H1 (cell line): Measurements from ENCODE around the gene KLHL3. TPM values are rescaled to one million over a fixed set of nuclear protein-coding genes. Genes with fewer than 3 reads are reported as not detected.

Experiments used
- ASH2L ChIP-seq: fragments of 200-600, 300-600 bp; sonication (generic); IDR thresholded peaks from one replicate; pipeline ENCODE4 v1.7.1; 2017; ENCODE audit warnings: low read length
- CEBPB ChIP-seq: IDR thresholded peaks from 2 replicates; pipeline ENCODE4 v1.6.1; 2012; ENCODE audit warnings: low read depth, low read length
- E2F6 ChIP-seq: IDR thresholded peaks from 2 replicates; pipeline ENCODE4 v1.6.1; 2012; ENCODE audit warnings: inconsistent platforms
- POLR2A ChIP-seq, 2 experiments: IDR thresholded peaks; 1 replicate in 1 of 2; 2 replicates in 1 of 2; pipeline ENCODE4 v1.6.1; 2011; ENCODE audit warnings: low read depth in 2 of 2, low read length in 2 of 2, mild to moderate bottlenecking in 2 of 2; ENCODE audit errors: control extremely low read depth in 1 of 2
- SIRT6 ChIP-seq: IDR thresholded peaks from one replicate; pipeline ENCODE4 v1.7.1; 2012; ENCODE audit warnings: low read length, inconsistent platforms
- SP2 ChIP-seq: IDR thresholded peaks from 2 replicates; pipeline ENCODE4 v1.6.1; 2012; ENCODE audit warnings: mild to moderate bottlenecking, low read length, inconsistent platforms
- USF2 ChIP-seq: IDR thresholded peaks from 2 replicates; pipeline ENCODE4 v1.6.1; 2011; ENCODE audit warnings: low read length, improper control_type of control experiment
- polyA plus RNA-seq, 7 experiments: library from polyadenylated mRNA; depleted of rRNA in 3 of 7; stranded (reverse) in 5 of 7; unstranded in 2 of 7; fragments of >200 nt in 5 of 7; fragments of 200-250 nt in 2 of 7; gene quantifications; 1 replicate in 5 of 7; 2 replicates in 1 of 7; 4 replicates in 1 of 7; pipeline versions ENCODE4 v1.2.1 to v1.2.3, GENCODE V29; 2011 to 2013; ENCODE audit warnings: missing spikeins in 2 of 7, mixed read lengths in 2 of 7
- total RNA-seq: library from RNA; stranded (reverse); fragmentation: NEBNext Ultra II Directional; extraction: Animal tissue kit (Norgen Biotek cat#: 25700); gene quantifications from 2 replicates; pipeline ENCODE4 v1.2.1, GENCODE V29; 2021

Gene KLHL3
- total and polyA plus RNA-seq, 2 of the 8 experiments (the other 6 are each of a cell fraction or from before 2014, with no cell fraction given): 7.4 to 13.7 TPM

- TF ChIP-seq CEBPB (no peak), ASH2L (no peak), E2F6 (no peak), USF2 (no peak), POLR2A (IDR thresholded peaks at IDR 0.05; ENCODE audit: control extremely low read depth in 1 of 2, low read depth in 2 of 2, low read length in 2 of 2) (no peak), SP2 (no peak), SIRT6 (no peak)
These were observed 105.5 kb downstream of the KLHL3 start (continued) for GRCh38 chr5:137630216-137630971.
